ENCODE results near the gene FRMD6. TPM values are rescaled to one million over a fixed set of nuclear protein-coding genes. Genes with fewer than 3 reads are reported as not detected.

Gene FRMD6
- total and polyA plus RNA-seq, 2 experiments from 2014 or later = 5.4 to 18.7 TPM

DNA sequence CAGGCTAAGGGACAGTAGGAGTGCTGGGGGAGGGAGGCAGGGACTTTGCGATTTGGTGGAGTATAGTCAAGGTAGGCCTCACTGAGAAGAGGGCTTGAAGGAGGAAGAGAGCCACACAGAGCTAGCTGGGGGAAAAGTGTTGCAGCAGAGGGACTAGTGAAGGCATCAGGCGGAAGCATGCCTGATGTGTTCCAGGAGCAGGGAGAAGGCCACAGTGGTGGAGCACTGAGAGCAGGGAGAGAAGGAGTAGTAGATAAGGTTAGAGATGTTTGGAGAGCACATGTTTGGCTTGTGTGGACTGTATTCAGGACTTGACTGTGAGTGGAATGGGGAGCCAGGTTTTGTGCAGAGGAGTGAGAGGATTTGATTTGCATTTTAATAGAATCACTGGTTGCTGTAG lies 9.0 kb downstream of the FRMD6 start (continued):
- TF ChIP-seq, protein P1, sequence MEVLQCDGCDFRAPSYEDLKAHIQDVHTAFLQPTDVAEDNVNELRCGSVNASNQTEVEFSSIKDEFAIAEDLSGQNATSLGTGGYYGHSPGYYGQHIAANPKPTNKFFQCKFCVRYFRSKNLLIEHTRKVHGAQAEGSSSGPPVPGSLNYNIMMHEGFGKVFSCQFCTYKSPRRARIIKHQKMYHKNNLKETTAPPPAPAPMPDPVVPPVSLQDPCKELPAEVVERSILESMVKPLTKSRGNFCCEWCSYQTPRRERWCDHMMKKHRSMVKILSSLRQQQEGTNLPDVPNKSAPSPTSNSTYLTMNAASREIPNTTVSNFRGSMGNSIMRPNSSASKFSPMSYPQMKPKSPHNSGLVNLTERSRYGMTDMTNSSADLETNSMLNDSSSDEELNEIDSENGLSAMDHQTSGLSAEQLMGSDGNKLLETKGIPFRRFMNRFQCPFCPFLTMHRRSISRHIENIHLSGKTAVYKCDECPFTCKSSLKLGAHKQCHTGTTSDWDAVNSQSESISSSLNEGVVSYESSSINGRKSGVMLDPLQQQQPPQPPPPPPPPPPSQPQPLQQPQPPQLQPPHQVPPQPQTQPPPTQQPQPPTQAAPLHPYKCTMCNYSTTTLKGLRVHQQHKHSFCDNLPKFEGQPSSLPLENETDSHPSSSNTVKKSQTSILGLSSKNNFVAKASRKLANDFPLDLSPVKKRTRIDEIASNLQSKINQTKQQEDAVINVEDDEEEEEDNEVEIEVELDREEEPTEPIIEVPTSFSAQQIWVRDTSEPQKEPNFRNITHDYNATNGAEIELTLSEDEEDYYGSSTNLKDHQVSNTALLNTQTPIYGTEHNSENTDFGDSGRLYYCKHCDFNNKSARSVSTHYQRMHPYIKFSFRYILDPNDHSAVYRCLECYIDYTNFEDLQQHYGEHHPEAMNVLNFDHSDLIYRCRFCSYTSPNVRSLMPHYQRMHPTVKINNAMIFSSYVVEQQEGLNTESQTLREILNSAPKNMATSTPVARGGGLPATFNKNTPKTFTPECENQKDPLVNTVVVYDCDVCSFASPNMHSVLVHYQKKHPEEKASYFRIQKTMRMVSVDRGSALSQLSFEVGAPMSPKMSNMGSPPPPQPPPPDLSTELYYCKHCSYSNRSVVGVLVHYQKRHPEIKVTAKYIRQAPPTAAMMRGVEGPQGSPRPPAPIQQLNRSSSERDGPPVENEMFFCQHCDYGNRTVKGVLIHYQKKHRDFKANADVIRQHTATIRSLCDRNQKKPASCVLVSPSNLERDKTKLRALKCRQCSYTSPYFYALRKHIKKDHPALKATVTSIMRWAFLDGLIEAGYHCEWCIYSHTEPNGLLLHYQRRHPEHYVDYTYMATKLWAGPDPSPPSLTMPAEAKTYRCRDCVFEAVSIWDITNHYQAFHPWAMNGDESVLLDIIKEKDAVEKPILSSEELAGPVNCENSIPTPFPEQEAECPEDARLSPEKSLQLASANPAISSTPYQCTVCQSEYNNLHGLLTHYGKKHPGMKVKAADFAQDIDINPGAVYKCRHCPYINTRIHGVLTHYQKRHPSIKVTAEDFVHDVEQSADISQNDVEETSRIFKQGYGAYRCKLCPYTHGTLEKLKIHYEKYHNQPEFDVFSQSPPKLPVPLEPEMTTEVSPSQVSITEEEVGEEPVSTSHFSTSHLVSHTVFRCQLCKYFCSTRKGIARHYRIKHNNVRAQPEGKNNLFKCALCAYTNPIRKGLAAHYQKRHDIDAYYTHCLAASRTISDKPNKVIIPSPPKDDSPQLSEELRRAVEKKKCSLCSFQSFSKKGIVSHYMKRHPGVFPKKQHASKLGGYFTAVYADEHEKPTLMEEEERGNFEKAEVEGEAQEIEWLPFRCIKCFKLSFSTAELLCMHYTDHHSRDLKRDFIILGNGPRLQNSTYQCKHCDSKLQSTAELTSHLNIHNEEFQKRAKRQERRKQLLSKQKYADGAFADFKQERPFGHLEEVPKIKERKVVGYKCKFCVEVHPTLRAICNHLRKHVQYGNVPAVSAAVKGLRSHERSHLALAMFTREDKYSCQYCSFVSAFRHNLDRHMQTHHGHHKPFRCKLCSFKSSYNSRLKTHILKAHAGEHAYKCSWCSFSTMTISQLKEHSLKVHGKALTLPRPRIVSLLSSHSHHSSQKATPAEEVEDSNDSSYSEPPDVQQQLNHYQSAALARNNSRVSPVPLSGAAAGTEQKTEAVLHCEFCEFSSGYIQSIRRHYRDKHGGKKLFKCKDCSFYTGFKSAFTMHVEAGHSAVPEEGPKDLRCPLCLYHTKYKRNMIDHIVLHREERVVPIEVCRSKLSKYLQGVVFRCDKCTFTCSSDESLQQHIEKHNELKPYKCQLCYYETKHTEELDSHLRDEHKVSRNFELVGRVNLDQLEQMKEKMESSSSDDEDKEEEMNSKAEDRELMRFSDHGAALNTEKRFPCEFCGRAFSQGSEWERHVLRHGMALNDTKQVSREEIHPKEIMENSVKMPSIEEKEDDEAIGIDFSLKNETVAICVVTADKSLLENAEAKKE (CRISPR knock-in tag; IDR thresholded peaks at IDR 0.05) = no peak
- TF ChIP-seq ZNF114 (CRISPR knock-in tag; IDR thresholded peaks at IDR 0.05) (no peak), EZH2phosphoT487 (IDR thresholded peaks at IDR 0.05; ENCODE audit: unreplicated experiment) (no peak), JUNB (IDR thresholded peaks at IDR 0.05; ENCODE audit: unreplicated experiment) (no peak), CREB1 (CRISPR knock-in tag; IDR thresholded peaks at IDR 0.05; ENCODE audit: low read depth) (no peak), STAT1 (IDR thresholded peaks at IDR 0.05; ENCODE audit: unreplicated experiment) (no peak), NANOG (IDR thresholded peaks at IDR 0.05; ENCODE audit: borderline replicate concordance) (no peak)
- TF ChIP-seq, protein P2, sequence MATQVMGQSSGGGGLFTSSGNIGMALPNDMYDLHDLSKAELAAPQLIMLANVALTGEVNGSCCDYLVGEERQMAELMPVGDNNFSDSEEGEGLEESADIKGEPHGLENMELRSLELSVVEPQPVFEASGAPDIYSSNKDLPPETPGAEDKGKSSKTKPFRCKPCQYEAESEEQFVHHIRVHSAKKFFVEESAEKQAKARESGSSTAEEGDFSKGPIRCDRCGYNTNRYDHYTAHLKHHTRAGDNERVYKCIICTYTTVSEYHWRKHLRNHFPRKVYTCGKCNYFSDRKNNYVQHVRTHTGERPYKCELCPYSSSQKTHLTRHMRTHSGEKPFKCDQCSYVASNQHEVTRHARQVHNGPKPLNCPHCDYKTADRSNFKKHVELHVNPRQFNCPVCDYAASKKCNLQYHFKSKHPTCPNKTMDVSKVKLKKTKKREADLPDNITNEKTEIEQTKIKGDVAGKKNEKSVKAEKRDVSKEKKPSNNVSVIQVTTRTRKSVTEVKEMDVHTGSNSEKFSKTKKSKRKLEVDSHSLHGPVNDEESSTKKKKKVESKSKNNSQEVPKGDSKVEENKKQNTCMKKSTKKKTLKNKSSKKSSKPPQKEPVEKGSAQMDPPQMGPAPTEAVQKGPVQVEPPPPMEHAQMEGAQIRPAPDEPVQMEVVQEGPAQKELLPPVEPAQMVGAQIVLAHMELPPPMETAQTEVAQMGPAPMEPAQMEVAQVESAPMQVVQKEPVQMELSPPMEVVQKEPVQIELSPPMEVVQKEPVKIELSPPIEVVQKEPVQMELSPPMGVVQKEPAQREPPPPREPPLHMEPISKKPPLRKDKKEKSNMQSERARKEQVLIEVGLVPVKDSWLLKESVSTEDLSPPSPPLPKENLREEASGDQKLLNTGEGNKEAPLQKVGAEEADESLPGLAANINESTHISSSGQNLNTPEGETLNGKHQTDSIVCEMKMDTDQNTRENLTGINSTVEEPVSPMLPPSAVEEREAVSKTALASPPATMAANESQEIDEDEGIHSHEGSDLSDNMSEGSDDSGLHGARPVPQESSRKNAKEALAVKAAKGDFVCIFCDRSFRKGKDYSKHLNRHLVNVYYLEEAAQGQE (IDR thresholded peaks at IDR 0.05; ENCODE audit: unreplicated experiment) = no peak
